ENCODE measurements around the gene POLR3E. TPM values are rescaled to one million over a fixed set of nuclear protein-coding genes. Genes with fewer than 3 reads are reported as not detected.

The POLR3E gene
- total and polyA plus RNA-seq, 4 donors: 16.0 to 42.9 (median 18.3) TPM

DNA sequence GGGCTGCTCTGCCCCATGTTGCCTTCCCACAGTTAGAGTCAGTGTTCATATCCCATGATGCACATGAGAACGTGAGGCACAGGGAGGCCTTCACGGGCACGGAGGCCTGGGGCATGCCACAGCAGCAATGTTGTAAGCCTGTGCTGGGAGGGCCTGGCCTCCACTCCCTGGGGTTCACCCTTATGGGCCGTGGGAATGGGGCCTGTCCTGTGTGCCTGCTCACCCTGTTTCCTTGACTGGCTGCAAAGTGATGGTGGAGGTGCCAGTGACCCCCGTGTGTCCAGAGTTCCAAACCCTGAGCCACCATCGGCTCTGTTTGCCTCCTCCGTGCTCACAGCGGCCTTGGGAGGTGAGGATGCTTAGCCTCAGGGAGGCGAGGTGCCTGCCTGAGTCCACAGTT, 9.6 kb downstream of the POLR3E start:
- DNase-seq (ENCODE audit: low spot score): no peak
- no peak overlapping the region for H3K4me3 ChIP-seq (ENCODE audit: low read depth in 1 of 3, low read length in 3 of 3)
- 96% methylated on average over 9 of the region's 9 CpGs for WGBS
- no peaks in the 10 kb centered on the region for H3K9me3 ChIP-seq (ENCODE audit: control insufficient read depth in 4 of 4, low read length in 3 of 4)
- H3K36me3 ChIP-seq (ENCODE audit: control insufficient read depth in 4 of 4, insufficient read depth in 3 of 4, low read depth in 1 of 4, low read length in 3 of 4): peaks cover 6 to 62% (median 19%) of the 10 kb centered on the region in 4 donors
- H3K9ac ChIP-seq (ENCODE audit: low read depth in 1 of 2, low read length in 2 of 2): no peak overlapping the region
- no peak overlapping the region for H3K27ac ChIP-seq (ENCODE audit: low read depth in 1 of 2, low read length in 2 of 2)
- H3K4me1 ChIP-seq (ENCODE audit: control insufficient read depth in 4 of 4, insufficient read depth in 4 of 4, low read length in 3 of 4): no peaks in the 10 kb centered on the region
- TF ChIP-seq YY1 (IDR thresholded peaks at IDR 0.05) (no peak), GABPA (IDR thresholded peaks at IDR 0.05 in 1 of 2, conservative IDR thresholded peaks at IDR 0.05 in 1 of 2) (no peak), FOXA2 (IDR thresholded peaks at IDR 0.05) (no peak), RXRA (IDR thresholded peaks at IDR 0.05) (no peak), FOXA1 (IDR thresholded peaks at IDR 0.05) (no peak), SP1 (IDR thresholded peaks at IDR 0.05) (no peak), RAD21 (IDR thresholded peaks at IDR 0.05) (no peak), HNF4A (conservative IDR thresholded peaks at IDR 0.05) (no peak), TAF1 (conservative IDR thresholded peaks at IDR 0.05) (no peak), EGR1 (IDR thresholded peaks at IDR 0.05; ENCODE audit: low read depth in 2 of 2) (no peak), HNF4G (IDR thresholded peaks at IDR 0.05) (no peak)
- TF ChIP-seq, protein P1, sequence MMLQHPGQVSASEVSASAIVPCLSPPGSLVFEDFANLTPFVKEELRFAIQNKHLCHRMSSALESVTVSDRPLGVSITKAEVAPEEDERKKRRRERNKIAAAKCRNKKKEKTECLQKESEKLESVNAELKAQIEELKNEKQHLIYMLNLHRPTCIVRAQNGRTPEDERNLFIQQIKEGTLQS (IDR thresholded peaks at IDR 0.05): no peak
- TF ChIP-seq, protein P2, sequence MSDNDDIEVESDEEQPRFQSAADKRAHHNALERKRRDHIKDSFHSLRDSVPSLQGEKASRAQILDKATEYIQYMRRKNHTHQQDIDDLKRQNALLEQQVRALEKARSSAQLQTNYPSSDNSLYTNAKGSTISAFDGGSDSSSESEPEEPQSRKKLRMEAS (IDR thresholded peaks at IDR 0.05): no peak
- TF ChIP-seq, protein P3, sequence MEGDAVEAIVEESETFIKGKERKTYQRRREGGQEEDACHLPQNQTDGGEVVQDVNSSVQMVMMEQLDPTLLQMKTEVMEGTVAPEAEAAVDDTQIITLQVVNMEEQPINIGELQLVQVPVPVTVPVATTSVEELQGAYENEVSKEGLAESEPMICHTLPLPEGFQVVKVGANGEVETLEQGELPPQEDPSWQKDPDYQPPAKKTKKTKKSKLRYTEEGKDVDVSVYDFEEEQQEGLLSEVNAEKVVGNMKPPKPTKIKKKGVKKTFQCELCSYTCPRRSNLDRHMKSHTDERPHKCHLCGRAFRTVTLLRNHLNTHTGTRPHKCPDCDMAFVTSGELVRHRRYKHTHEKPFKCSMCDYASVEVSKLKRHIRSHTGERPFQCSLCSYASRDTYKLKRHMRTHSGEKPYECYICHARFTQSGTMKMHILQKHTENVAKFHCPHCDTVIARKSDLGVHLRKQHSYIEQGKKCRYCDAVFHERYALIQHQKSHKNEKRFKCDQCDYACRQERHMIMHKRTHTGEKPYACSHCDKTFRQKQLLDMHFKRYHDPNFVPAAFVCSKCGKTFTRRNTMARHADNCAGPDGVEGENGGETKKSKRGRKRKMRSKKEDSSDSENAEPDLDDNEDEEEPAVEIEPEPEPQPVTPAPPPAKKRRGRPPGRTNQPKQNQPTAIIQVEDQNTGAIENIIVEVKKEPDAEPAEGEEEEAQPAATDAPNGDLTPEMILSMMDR (IDR thresholded peaks at IDR 0.05; ENCODE audit: low read depth, low read length, missing input control): no peak
- TF ChIP-seq, protein P4, sequence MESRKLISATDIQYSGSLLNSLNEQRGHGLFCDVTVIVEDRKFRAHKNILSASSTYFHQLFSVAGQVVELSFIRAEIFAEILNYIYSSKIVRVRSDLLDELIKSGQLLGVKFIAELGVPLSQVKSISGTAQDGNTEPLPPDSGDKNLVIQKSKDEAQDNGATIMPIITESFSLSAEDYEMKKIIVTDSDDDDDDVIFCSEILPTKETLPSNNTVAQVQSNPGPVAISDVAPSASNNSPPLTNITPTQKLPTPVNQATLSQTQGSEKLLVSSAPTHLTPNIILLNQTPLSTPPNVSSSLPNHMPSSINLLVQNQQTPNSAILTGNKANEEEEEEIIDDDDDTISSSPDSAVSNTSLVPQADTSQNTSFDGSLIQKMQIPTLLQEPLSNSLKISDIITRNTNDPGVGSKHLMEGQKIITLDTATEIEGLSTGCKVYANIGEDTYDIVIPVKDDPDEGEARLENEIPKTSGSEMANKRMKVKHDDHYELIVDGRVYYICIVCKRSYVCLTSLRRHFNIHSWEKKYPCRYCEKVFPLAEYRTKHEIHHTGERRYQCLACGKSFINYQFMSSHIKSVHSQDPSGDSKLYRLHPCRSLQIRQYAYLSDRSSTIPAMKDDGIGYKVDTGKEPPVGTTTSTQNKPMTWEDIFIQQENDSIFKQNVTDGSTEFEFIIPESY (IDR thresholded peaks at IDR 0.05): no peak
- TF ChIP-seq, protein P5, sequence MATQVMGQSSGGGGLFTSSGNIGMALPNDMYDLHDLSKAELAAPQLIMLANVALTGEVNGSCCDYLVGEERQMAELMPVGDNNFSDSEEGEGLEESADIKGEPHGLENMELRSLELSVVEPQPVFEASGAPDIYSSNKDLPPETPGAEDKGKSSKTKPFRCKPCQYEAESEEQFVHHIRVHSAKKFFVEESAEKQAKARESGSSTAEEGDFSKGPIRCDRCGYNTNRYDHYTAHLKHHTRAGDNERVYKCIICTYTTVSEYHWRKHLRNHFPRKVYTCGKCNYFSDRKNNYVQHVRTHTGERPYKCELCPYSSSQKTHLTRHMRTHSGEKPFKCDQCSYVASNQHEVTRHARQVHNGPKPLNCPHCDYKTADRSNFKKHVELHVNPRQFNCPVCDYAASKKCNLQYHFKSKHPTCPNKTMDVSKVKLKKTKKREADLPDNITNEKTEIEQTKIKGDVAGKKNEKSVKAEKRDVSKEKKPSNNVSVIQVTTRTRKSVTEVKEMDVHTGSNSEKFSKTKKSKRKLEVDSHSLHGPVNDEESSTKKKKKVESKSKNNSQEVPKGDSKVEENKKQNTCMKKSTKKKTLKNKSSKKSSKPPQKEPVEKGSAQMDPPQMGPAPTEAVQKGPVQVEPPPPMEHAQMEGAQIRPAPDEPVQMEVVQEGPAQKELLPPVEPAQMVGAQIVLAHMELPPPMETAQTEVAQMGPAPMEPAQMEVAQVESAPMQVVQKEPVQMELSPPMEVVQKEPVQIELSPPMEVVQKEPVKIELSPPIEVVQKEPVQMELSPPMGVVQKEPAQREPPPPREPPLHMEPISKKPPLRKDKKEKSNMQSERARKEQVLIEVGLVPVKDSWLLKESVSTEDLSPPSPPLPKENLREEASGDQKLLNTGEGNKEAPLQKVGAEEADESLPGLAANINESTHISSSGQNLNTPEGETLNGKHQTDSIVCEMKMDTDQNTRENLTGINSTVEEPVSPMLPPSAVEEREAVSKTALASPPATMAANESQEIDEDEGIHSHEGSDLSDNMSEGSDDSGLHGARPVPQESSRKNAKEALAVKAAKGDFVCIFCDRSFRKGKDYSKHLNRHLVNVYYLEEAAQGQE (IDR thresholded peaks at IDR 0.05): no peak
- H3K27me3 ChIP-seq (ENCODE audit: control insufficient read depth in 4 of 4, insufficient read depth in 4 of 4, low read length in 3 of 4): no peaks in the 10 kb centered on the region

DNA sequence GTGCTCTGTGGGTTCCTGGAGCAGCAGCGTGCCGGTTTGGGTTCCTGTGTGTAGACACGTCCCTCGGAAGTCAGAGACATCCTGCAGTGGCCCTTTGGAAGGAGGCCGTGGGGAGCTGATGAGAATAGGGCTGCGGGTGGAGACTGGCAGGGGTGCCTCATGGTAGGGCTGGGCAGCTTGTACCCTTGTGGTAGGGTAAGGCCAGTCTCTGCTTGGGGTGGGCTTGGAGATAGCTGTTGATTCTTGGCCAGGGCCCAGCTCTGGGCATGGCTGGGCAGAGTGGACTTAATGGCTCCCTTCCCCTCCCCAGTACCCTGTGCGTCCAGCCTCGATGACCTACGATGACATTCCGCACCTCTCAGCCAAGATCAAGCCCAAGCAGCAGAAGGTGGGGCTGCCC, 10.6 kb downstream of the POLR3E start:
- TF ChIP-seq RAD21 (IDR thresholded peaks at IDR 0.05) (no peak), SP1 (IDR thresholded peaks at IDR 0.05) (no peak), HNF4A (conservative IDR thresholded peaks at IDR 0.05) (no peak), YY1 (IDR thresholded peaks at IDR 0.05) (no peak), TAF1 (conservative IDR thresholded peaks at IDR 0.05) (no peak), JUND (IDR thresholded peaks at IDR 0.05) (no peak), FOXA2 (IDR thresholded peaks at IDR 0.05) (no peak), FOXA1 (IDR thresholded peaks at IDR 0.05) (no peak)
- TF ChIP-seq, protein P2 (IDR thresholded peaks at IDR 0.05): no peak
- TF ChIP-seq, protein P4 (IDR thresholded peaks at IDR 0.05): no peak
- TF ChIP-seq, protein P1 (IDR thresholded peaks at IDR 0.05): no peak
- Histone ChIP-seq H3K4me3 (ENCODE audit: low read depth in 1 of 3, low read length in 3 of 3) (no peak overlapping the region), H3K27me3 (ENCODE audit: control insufficient read depth in 4 of 4, insufficient read depth in 4 of 4, low read length in 3 of 4) (no peaks in the 10 kb centered on the region), H3K36me3 (ENCODE audit: control insufficient read depth in 4 of 4, insufficient read depth in 3 of 4, low read depth in 1 of 4, low read length in 3 of 4) (peaks cover 6 to 72% (median 17%) of the 10 kb centered on the region in 4 donors), H3K4me1 (ENCODE audit: control insufficient read depth in 4 of 4, insufficient read depth in 4 of 4, low read length in 3 of 4) (no peaks in the 10 kb centered on the region), H3K9me3 (ENCODE audit: control insufficient read depth in 4 of 4, low read length in 3 of 4) (no peaks in the 10 kb centered on the region), H3K9ac (ENCODE audit: low read depth in 1 of 2, low read length in 2 of 2) (no peak overlapping the region), H3K27ac (ENCODE audit: low read depth in 1 of 2, low read length in 2 of 2) (no peak overlapping the region)
- DNase-seq (ENCODE audit: low spot score): no peak
- WGBS: 97% methylated on average over 10 of the region's 10 CpGs
